ENCODE data around the gene CNGA2.

Gene CNGA2

DNA sequence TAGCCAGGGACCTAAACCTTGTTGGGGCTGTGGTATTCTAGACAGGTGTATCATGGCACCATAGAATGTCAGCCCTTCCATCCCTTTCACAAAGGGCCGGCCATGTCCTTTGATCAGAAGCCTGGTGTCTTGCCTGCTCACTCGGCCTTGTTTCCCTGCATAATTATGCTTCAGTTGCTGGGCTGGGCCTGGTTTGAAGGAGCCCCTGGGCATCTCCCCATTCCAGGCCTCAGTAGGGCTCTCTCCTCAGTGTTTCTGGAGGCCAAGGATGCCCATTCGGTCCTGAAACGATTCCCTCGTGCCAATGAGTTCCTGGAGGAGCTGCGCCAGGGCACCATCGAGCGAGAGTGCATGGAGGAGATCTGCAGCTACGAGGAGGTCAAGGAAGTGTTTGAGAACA, 34.8 kb upstream of the CNGA2 start:
- no peak overlapping the region for H3K4me3 ChIP-seq (ENCODE audit: low read length)
- H3K27ac ChIP-seq (ENCODE audit: low read length) = no peak overlapping the region
- WGBS (ENCODE audit: insufficient coverage, insufficient read length) = no CpG with 5 or more reads among the region's 9 CpGs
- no peaks in the 10 kb centered on the region for H3K9me3 ChIP-seq (ENCODE audit: control insufficient read depth, insufficient read depth, low read length)
- no peaks in the 10 kb centered on the region for H3K4me1 ChIP-seq (ENCODE audit: control insufficient read depth, insufficient read depth, low read length)
- H3K27me3 ChIP-seq (ENCODE audit: control insufficient read depth, insufficient read depth, low read length) = no peaks in the 10 kb centered on the region
- no peaks in the 10 kb centered on the region for H3K36me3 ChIP-seq (ENCODE audit: control insufficient read depth, insufficient read depth, low read length)
- DNase-seq (ENCODE audit: low read depth, low spot score) = no peak

DNA sequence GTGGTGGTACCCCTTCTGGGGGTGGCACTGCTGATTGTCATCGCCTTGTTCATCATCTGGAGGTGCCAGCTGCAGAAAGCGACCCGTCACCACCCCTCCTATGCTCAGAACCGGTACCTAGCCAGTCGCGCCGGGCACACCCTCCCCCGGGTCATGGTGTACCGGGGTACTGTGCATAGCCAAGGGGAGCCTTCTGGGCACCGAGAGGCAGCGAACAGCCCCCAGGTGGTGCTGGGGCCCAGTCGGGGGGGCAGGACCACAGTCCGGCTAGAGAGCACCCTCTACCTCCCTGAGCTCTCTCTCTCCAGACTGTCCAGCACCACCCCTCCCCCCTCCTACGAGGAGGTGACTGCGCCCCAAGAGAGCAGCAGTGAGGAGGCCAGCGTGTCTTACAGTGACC, 34.0 kb upstream of the CNGA2 start:
- no CpG with 5 or more reads among the region's 16 CpGs for WGBS (ENCODE audit: insufficient coverage, insufficient read length)
- Histone ChIP-seq H3K4me3 (ENCODE audit: low read length) (no peak overlapping the region), H3K9me3 (ENCODE audit: control insufficient read depth, insufficient read depth, low read length) (no peaks in the 10 kb centered on the region), H3K36me3 (ENCODE audit: control insufficient read depth, insufficient read depth, low read length) (no peaks in the 10 kb centered on the region), H3K4me1 (ENCODE audit: control insufficient read depth, insufficient read depth, low read length) (no peaks in the 10 kb centered on the region), H3K27me3 (ENCODE audit: control insufficient read depth, insufficient read depth, low read length) (no peaks in the 10 kb centered on the region), H3K27ac (ENCODE audit: low read length) (no peak overlapping the region)
- no peak for DNase-seq (ENCODE audit: low read depth, low spot score)

DNA sequence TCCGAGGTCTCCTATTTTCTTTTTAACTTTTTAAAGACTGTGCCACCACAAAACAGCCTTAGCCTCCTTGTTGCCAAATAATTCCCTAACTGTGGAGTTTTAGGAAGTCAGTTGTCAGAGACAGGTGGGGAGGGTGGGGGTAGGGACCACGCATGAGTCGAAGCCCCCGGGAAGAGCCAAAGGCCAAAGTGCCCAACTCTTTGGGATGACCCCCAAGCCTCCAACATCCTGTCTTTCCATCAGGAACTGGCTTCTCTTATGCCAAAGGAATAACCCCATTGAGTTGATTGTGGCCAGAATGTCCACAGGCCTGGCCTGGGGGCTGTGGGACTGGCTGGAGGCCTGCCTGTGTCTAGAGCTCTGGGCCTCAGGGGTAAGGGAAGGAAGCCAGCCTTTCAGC, 33.5 kb upstream of the CNGA2 start:
- DNase-seq (ENCODE audit: low read depth, low spot score) = no peak
- no peaks in the 10 kb centered on the region for H3K9me3 ChIP-seq (ENCODE audit: control insufficient read depth, insufficient read depth, low read length)
- no peak overlapping the region for H3K4me3 ChIP-seq (ENCODE audit: low read length)
- WGBS (ENCODE audit: insufficient coverage, insufficient read length) = no CpG with 5 or more reads among the region's 4 CpGs
- H3K36me3 ChIP-seq (ENCODE audit: control insufficient read depth, insufficient read depth, low read length) = no peaks in the 10 kb centered on the region
- no peaks in the 10 kb centered on the region for H3K4me1 ChIP-seq (ENCODE audit: control insufficient read depth, insufficient read depth, low read length)
- no peaks in the 10 kb centered on the region for H3K27me3 ChIP-seq (ENCODE audit: control insufficient read depth, insufficient read depth, low read length)
- H3K27ac ChIP-seq (ENCODE audit: low read length) = no peak overlapping the region

DNA sequence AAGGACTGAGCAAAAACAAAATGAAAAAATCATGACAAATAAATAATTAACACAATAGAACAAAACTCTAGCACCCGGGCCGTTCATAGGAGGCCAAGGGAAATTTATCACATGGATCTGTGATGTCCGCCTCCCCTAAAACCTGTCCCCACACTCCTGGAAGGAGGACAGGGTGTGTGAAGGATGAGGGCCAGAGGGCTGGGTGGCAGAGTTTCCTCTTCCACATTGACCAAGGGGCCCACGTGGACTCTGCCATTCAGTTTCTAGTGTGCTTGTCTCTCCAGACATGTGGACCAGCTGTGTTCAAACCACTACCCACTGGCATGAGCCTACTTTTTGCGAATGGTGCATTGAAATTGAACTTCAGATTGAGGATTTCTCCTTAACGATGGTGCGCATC, 33.0 kb upstream of the CNGA2 start:
- no peak overlapping the region for H3K4me3 ChIP-seq (ENCODE audit: low read length)
- H3K36me3 ChIP-seq (ENCODE audit: control insufficient read depth, insufficient read depth, low read length) = no peaks in the 10 kb centered on the region
- H3K4me1 ChIP-seq (ENCODE audit: control insufficient read depth, insufficient read depth, low read length) = no peaks in the 10 kb centered on the region
- no peak overlapping the region for H3K27ac ChIP-seq (ENCODE audit: low read length)
- H3K27me3 ChIP-seq (ENCODE audit: control insufficient read depth, insufficient read depth, low read length) = no peaks in the 10 kb centered on the region
- no CpG with 5 or more reads among the region's 7 CpGs for WGBS (ENCODE audit: insufficient coverage, insufficient read length)
- H3K9me3 ChIP-seq (ENCODE audit: control insufficient read depth, insufficient read depth, low read length) = no peaks in the 10 kb centered on the region
- DNase-seq (ENCODE audit: low read depth, low spot score) = no peak

DNA sequence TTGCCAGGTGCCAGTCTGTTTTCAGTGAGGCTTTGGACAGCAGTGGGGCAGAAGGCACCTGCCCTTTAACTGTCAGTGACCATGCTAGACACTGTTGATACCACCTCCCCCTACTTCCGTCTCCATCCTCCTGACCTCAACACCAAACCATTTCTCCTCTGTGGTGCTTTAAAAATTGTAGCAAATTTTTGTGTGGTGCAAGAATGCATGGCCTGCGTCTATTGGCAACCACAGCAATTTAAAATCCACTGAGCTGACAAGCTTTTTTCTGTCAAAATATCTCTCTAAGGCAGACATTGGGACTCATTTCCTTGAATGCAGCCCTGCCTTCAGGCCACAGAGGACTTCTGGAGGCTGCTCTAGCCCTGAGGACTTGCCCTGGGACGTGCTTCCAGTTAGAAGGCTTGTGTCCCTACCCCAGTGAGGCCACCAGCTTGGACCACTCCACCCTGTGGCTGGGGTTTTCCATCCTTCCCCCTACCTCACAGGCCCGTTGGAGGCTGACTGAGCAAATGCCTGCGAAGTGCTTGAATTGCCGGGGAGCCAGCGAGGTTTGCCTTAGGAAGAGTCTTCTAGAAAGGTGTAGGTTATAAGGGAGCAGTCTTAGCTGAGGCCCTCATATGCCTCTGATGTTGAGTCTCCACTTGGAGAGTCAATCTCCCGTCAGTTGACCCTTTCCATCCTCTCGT, 32.4 kb upstream of the CNGA2 start:
- Histone ChIP-seq H3K27ac (ENCODE audit: low read length) (no peak overlapping the region), H3K27me3 (ENCODE audit: control insufficient read depth, insufficient read depth, low read length) (no peaks in the 10 kb centered on the region), H3K9me3 (ENCODE audit: control insufficient read depth, insufficient read depth, low read length) (no peaks in the 10 kb centered on the region), H3K4me1 (ENCODE audit: control insufficient read depth, insufficient read depth, low read length) (no peaks in the 10 kb centered on the region), H3K4me3 (ENCODE audit: low read length) (no peak overlapping the region), H3K36me3 (ENCODE audit: control insufficient read depth, insufficient read depth, low read length) (no peaks in the 10 kb centered on the region)
- DNase-seq (ENCODE audit: low read depth, low spot score) = no peak
- no CpG with 5 or more reads among the region's 9 CpGs for WGBS (ENCODE audit: insufficient coverage, insufficient read length)

DNA sequence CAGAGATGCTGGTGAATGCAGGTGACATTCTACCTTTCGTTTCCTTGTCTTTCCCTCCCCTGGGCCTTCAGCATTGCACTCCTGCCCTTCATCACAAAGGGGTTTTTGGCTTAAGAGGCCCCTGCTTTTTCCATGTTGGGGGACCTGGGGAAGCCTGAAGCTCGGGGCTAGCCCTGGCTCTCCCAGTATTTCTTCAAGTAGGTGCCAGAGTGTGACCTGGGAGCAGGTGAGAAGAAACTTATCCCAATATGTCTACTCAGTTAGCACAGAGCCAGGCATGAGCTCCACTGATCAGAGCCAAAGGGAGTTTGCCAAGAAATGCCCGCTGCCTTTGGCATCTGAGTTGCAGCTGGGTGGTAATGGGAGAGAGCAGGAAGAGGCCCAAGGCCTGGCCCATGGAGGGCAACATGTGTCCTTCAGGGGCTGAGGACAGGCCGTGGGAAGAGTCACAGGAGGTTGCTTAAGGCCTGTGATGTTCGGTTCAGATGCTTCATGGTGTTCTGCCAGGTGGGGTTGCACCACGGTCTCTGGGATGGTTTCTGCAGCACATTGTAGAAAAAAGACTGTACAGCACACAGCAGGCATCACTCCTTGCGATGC, 31.7 kb upstream of the CNGA2 start:
- H3K9me3 ChIP-seq (ENCODE audit: control insufficient read depth, insufficient read depth, low read length) = no peaks in the 10 kb centered on the region
- H3K4me3 ChIP-seq (ENCODE audit: low read length) = no peak overlapping the region
- no peaks in the 10 kb centered on the region for H3K27me3 ChIP-seq (ENCODE audit: control insufficient read depth, insufficient read depth, low read length)
- WGBS (ENCODE audit: insufficient coverage, insufficient read length) = no CpG with 5 or more reads among the region's 7 CpGs
- H3K36me3 ChIP-seq (ENCODE audit: control insufficient read depth, insufficient read depth, low read length) = no peaks in the 10 kb centered on the region
- no peak for DNase-seq (ENCODE audit: low read depth, low spot score)
- H3K27ac ChIP-seq (ENCODE audit: low read length) = no peak overlapping the region
- no peaks in the 10 kb centered on the region for H3K4me1 ChIP-seq (ENCODE audit: control insufficient read depth, insufficient read depth, low read length)

DNA sequence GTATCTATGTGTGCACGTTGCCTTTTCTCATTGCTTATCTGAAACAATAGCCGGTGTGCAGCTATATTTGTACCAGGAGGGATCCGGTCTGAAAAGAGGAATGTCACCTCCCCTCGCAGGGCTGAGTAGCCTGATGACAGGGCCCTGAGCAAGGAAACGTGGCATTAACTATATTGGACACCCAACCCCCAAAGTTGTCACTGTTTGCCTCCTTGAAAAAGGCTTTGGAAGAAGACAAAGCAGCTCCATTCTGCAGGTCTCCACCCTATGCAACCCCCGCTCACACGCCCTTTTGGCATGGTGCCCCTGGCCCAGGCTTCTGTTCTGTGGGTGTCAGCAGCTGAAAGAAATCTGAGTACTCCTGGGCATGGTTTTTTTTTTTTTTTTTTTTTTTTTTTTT, 31.1 kb upstream of the CNGA2 start:
- Histone ChIP-seq H3K36me3 (ENCODE audit: control insufficient read depth, insufficient read depth, low read length) (no peaks in the 10 kb centered on the region), H3K27me3 (ENCODE audit: control insufficient read depth, insufficient read depth, low read length) (no peaks in the 10 kb centered on the region), H3K4me3 (ENCODE audit: low read length) (no peak overlapping the region), H3K9me3 (ENCODE audit: control insufficient read depth, insufficient read depth, low read length) (no peaks in the 10 kb centered on the region), H3K4me1 (ENCODE audit: control insufficient read depth, insufficient read depth, low read length) (no peaks in the 10 kb centered on the region), H3K27ac (ENCODE audit: low read length) (no peak overlapping the region)
- DNase-seq (ENCODE audit: low read depth, low spot score) = no peak
- no CpG with 5 or more reads among the region's 7 CpGs for WGBS (ENCODE audit: insufficient coverage, insufficient read length)

DNA sequence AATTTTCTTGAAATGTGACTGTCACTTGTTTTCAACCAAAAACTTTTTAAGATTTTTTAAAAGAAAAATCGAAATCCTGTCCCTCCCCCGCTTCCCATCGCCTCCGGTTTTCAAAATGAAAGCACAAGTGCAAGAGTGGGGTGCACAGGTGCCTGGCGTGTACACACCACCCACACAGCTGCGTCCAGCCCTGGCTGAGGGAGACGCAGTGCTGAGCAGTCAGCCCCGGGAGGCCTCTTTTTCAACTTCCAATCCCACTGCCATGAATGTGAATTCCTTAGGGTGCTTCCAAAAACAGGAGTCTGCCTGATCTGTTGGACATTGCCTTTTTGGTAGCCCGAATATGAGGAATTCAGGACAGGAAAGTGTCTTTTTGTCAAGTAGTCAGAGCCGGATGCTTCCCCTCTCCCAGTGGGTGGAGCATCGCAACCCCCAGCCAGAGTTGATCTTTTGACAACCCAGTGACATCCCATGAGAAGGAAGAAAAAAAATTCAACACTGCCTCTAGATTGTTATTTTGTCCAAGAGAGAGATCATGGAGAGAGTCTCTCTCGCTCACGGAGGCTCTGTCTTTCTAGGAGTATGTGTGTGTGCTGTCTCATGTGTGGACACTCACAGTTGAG, 30.4 kb upstream of the CNGA2 start:
- no peaks in the 10 kb centered on the region for H3K27me3 ChIP-seq (ENCODE audit: control insufficient read depth, insufficient read depth, low read length)
- H3K4me3 ChIP-seq (ENCODE audit: low read length) = no peak overlapping the region
- no peak for DNase-seq (ENCODE audit: low read depth, low spot score)
- no CpG with 5 or more reads among the region's 13 CpGs for WGBS (ENCODE audit: insufficient coverage, insufficient read length)
- H3K9me3 ChIP-seq (ENCODE audit: control insufficient read depth, insufficient read depth, low read length) = no peaks in the 10 kb centered on the region
- no peaks in the 10 kb centered on the region for H3K4me1 ChIP-seq (ENCODE audit: control insufficient read depth, insufficient read depth, low read length)
- H3K27ac ChIP-seq (ENCODE audit: low read length) = no peak overlapping the region
- no peaks in the 10 kb centered on the region for H3K36me3 ChIP-seq (ENCODE audit: control insufficient read depth, insufficient read depth, low read length)

DNA sequence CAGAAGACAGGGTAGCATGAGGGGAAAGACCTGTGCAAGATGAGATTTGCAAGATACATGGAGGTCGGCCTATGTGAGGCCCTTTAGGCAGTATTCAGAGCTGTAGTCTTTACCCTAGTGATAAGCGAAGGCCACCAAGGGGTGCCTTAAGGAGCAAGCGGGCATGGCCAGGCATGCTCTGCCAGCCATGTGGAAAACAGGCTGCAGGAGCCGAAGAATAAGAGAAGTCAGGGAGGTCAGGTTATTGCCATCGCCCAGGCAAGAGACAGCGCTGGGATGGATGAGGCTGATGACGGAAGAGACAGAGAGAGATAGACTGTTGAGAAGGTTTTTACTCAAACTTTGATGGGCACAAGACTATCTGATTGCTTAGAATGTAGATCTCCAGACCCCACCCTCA, 25.7 kb upstream of the CNGA2 start:
- Histone ChIP-seq H3K9me3 (ENCODE audit: control insufficient read depth, insufficient read depth, low read length) (no peaks in the 10 kb centered on the region), H3K27me3 (ENCODE audit: control insufficient read depth, insufficient read depth, low read length) (no peaks in the 10 kb centered on the region), H3K27ac (ENCODE audit: low read length) (no peak overlapping the region), H3K4me3 (ENCODE audit: low read length) (no peak overlapping the region), H3K4me1 (ENCODE audit: control insufficient read depth, insufficient read depth, low read length) (no peaks in the 10 kb centered on the region; the same call in 1 of the 2 replicates), H3K36me3 (ENCODE audit: control insufficient read depth, insufficient read depth, low read length) (no peaks in the 10 kb centered on the region)
- no peak for DNase-seq (ENCODE audit: low read depth, low spot score)
- WGBS (ENCODE audit: insufficient coverage, insufficient read length) = no CpG with 5 or more reads among the region's 7 CpGs

DNA sequence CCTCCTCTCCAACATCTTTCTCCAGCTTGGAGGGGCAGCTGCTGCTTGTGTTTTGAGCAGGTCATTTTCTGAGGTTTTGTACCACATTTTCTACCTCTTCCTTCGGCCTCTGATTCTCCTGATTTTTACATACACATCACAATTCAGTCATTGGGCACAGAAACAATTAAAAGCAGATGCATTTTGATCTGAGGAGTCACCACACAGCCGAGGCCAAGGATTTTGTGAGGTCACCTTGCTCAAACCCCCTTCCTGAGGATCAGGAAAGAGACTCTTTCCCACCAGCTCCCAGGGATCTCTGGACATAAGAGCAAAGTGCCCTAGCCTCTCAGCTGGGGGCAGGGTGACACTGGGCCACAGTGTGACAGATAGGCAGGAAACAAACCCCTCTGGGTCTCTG, 24.1 kb upstream of the CNGA2 start:
- Histone ChIP-seq H3K9me3 (ENCODE audit: control insufficient read depth, insufficient read depth, low read length) (no peaks in the 10 kb centered on the region), H3K36me3 (ENCODE audit: control insufficient read depth, insufficient read depth, low read length) (no peaks in the 10 kb centered on the region), H3K4me3 (ENCODE audit: low read length) (no peak overlapping the region), H3K4me1 (ENCODE audit: control insufficient read depth, insufficient read depth, low read length) (peaks cover 2% of the 10 kb centered on the region; the same call in 1 of the 2 replicates), H3K27ac (ENCODE audit: low read length) (no peak overlapping the region), H3K27me3 (ENCODE audit: control insufficient read depth, insufficient read depth, low read length) (no peaks in the 10 kb centered on the region)
- no peak for DNase-seq (ENCODE audit: low read depth, low spot score)
- no CpG with 5 or more reads among the region's 2 CpGs for WGBS (ENCODE audit: insufficient coverage, insufficient read length)

DNA sequence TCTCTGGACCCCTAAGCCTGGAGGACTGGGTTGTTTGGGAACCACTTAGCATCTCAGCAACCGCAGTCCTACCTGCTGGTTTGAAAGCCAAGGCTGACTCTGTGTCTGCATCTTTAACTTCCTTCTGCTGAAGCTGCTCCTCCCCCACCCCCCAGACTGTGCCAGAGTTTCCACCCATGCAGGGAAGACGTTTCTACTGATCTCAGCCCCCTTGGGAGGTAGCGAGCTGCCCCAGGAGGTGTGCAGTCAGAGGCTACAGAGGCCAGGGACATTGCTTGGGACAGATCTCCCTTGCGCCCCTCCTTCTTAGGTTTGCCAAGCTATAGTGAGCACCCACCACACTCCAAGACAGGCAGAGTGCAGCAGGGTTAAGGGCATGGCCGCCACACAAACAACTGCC, 23.4 kb upstream of the CNGA2 start:
- Histone ChIP-seq H3K27me3 (ENCODE audit: control insufficient read depth, insufficient read depth, low read length) (no peaks in the 10 kb centered on the region), H3K4me1 (ENCODE audit: control insufficient read depth, insufficient read depth, low read length) (peaks cover 2% of the 10 kb centered on the region; the same call in 1 of the 2 replicates), H3K27ac (ENCODE audit: low read length) (no peak overlapping the region), H3K36me3 (ENCODE audit: control insufficient read depth, insufficient read depth, low read length) (no peaks in the 10 kb centered on the region), H3K4me3 (ENCODE audit: low read length) (no peak overlapping the region), H3K9me3 (ENCODE audit: control insufficient read depth, insufficient read depth, low read length) (no peaks in the 10 kb centered on the region)
- no CpG with 5 or more reads among the region's 5 CpGs for WGBS (ENCODE audit: insufficient coverage, insufficient read length)
- DNase-seq (ENCODE audit: low read depth, low spot score) = no peak

All from iPS DF 6.9 (cell line).